Fibroblast of skin of right biceps (primary cell): ENCODE measurements around the gene MUC4.
"Not testable (repeated sequence)": the region's sequence is repeated elsewhere in the genome, so short reads cannot be mapped to it uniquely, and the experiment has no call there.

ENCODE experiments used
- DNase-seq: peaks from one replicate; pipeline ENCODE4 v3.0.0-alpha.2; 2013

The MUC4 gene

DNA sequence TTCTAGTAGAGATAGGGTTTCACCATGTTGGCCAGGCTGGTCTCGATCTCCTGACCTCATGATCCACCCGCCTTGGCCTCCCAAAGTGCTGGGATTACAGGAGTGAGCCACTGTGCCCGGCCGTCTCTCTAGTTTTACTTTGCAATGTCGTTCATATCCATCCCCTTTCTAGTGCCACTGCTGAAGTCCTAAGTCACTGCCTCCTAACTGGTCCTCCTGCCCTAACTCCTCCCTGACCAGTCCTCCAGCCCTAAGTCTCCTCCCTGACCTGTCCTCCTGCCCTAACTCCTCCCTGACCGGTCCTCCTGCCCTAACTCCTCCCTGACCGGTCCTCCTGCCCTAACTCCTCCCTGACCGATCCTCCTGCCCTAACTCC, 99.2 kb downstream of the MUC4 start:
- DNase-seq, result not testable (repeated sequence)

DNA sequence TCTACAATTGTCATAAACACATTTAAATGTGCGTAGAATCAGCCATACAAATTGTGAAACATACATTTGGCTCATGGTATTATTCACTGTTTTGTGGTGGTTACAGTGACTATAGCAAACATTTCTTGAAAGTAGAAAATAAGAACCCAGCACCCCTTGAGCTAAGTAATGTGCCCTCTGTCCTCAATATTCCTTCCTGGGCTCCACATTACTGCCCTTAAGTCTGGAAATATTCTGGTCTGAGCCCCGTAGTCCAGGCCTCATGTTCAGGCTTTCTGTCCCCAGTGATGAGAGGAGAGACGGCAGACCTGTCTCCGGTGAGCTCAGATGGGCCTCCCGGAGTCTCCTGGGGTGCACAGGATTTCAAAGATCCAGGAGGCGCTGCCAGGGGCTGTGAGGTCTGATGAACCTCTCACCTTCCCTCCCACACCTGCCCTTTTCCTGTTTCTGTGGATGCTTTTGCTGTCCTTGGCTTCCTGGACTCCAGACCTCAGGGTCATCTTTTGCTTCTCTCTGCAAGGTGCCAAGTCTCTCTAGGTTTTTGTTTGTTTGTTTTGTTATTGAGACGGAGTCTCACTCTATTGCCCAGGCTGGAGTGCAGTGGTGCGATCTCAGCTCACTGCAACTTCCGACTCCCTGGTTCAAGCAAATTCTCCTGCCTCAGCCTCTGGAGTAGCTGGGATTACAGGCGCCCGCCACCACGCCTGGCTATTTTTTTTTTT, 99.8 kb downstream of the MUC4 start:
- DNase-seq, result no peak

DNA sequence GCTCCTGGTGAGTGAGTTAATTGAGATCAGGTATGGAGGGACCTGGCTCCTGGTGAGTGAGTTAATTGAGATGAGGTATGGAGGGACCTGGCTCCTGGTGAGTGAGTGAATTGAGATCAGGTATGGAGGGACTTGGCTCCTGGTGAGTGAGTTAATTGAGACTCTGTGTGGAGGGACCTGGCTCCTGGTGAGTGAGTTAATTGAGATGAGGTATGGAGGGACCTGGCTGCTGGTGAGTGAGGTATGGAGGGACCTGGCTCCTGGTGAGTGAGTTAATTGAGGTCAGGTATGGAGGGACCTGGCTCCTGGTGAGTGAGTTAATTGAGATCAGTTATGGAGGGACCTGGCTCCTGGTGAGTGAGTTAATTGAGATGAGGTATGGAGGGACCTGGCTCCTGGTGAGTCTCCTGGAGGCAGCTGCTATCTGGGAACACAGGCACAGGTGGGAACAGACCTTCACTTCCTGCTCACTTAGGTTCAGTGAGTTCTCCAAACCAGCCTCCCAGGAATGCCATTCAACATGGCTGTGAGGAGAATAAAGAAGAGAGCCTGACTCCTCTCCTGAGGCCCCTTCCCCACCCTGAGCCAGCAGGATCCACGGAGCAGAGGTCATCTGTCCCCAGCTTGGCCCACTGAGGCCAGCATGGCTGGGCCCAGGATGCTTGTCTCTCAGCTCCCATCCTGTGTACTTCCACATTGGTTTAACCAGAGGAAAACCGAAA, 100.5 kb downstream of the MUC4 start:
- DNase-seq, result not testable (repeated sequence)

- not testable (repeated sequence) for DNase-seq
Observed at GRCh38 chr3:195710126-195710905, 101.4 kb downstream of the MUC4 start.

- DNase-seq, result no peak
Observed at GRCh38 chr3:195709676-195710085, 102.0 kb downstream of the MUC4 start.

GRCh38 chr3:195708626-195709481, 102.9 kb downstream of the MUC4 start:
- DNase-seq, result no peak

- no peak for DNase-seq
Observed at GRCh38 chr3:195708061-195708460, 103.7 kb downstream of the MUC4 start.

GRCh38 chr3:195705081-195705991, 106.4 kb downstream of the MUC4 start:
- no peak for DNase-seq

DNA sequence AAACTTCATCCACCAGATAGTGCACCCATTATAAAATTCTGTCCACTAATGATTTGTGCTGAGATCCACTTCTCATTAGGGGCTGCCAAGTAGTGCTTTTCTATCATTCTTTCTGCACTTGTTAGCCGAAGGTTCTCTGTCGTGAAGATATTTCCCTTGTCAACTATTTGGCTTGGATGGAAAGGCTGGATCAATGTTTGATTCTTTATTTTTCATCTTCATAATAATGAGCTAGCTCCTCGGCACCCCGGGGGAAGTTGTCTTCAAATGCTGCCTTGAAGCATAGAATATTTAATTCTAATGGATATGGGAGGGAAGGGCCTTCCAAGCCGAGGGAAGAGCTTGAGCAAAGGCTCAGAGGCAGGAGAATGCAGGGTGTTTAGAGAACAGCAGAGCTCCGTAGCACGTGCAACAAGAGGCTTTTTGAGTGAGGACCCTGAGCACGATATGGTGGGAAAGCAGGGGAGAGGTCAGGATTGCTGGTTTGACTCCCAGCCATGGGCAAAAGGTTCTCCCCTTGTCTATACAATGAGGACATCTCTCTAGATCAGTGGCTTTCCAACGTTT, 107.2 kb downstream of the MUC4 start:
- no peak for DNase-seq

GRCh38 chr3:195703776-195704175, 108.0 kb downstream of the MUC4 start:
- DNase-seq, result no peak

DNA sequence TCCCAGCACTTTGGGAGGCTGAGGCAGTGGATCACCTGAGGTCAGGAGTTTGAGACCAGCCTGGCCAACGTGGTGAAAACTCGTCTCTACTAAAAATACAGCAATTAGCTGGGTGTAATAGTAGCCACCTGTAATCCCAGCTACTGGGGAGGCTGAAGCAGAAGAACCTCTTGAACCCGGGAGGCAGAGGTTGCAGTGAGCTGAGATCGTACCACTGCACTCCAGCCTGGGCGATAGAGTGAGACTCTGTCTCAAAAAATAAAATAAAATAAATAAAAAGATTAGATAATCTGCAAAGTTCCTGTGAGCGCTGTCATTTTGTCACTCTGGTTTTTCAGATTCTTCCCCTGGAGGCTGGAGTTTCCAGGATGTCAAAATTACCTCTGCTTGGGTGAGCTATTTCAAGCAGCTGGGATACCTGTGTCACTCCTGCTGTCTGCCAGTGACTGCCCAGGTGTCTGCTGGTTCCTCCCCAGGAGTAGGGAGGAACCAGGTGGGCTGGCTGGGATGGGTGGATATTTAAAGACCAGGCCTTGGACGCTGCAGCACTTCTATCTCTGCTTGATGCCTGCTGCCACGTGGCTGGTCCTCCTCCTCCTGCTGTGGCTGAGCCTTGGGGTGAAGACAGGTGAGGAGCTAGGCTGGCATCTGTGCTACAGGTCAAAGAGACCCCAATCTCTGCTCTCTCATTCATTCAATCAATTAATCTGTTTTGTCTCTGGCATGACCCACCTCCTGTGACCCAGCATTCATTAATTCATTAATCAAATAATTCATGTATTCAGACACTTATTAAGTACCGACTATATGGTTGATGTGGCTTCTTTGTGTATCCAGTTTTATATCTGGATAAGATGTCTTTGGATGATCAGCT, 110.5 kb downstream of the MUC4 start:
- no peak for DNase-seq

- no peak for DNase-seq
Observed at GRCh38 chr3:195700319-195700718, 111.4 kb downstream of the MUC4 start.

DNA sequence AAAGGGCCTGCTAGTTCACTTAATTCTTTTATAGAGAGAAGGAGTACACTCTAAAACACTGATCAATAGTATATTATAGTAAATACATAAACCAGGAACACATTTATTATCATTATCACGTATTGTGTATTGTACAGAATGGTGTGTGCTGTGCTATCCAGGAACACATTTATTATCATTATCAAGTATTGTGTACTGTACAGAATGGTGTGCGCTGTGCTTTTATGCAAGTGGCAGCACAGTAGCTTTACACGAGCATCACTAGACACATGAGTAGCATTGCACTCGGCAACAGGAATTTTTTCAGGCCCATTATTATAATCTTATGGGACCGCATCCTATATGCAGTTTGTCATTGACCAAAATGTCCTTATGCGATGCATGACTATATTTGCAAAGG, 111.9 kb downstream of the MUC4 start:
- DNase-seq, result no peak

DNA sequence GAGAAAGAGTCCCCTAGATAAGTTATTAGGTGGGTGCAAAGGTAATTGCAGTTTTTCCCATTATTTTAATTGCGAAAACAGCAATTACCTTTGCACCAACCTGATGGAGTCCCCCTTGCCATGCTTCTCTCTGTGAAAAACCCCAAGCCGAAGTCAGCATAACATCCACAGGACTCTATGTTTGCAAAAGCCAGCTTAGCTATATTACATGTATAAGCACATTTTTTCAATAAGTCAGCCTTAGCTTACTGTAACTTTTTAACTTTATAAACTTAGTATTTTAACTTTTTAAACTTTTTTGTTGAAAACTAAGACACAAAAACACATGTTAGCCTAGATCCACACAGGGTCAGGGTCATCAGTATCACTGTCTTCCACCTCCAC, 112.3 kb downstream of the MUC4 start:
- no peak for DNase-seq

DNA sequence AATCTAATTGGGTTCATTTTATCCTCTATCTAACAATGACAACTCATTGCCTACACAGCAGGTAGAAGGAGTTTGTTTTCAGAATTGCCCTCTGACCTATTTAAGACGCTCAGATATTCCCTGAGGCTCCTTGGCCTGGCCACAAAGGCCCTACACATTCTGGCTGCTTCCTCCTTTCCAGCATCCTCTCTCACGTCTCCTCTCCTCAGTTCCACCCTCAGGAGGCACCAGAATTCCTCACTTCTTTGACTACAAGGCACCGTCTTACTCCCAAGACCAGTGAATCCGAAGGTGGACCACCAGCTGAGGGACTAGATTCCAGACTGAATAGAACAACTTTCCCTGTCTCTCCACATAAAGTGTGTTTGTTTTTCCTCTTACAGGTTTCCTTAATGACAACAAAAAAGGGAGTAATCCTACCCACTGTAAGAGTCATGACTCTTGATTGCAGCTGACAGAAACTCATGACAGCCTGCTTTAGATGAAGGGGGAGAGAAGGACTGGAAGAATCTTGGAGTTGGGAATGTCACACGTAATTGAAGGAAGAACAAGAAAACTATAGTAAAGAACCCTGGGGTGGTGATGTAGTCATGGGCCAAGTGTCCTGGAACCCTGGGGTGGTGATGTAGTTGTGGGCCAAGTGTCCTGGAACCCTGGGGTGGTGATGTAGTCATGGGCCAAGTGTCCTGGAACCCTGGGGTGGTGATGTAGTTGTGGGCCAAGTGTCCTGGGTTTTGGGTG, 112.9 kb downstream of the MUC4 start:
- DNase-seq, result no peak

DNA sequence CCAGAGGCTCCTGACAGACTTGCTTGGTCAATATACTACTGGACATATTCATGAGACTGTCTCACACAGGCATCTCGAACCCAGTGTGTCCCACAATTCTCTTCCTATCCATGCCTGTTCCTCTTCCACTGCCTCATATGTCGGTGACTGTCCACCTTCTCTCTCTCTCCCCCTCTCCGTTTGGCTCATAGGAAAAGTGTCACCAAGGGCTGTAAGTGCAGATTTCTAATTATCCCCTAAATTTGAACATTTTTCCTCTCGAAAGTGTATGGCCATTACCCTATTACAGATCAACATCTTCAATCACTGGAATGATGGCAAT, 113.4 kb downstream of the MUC4 start:
- DNase-seq, result no peak

DNA sequence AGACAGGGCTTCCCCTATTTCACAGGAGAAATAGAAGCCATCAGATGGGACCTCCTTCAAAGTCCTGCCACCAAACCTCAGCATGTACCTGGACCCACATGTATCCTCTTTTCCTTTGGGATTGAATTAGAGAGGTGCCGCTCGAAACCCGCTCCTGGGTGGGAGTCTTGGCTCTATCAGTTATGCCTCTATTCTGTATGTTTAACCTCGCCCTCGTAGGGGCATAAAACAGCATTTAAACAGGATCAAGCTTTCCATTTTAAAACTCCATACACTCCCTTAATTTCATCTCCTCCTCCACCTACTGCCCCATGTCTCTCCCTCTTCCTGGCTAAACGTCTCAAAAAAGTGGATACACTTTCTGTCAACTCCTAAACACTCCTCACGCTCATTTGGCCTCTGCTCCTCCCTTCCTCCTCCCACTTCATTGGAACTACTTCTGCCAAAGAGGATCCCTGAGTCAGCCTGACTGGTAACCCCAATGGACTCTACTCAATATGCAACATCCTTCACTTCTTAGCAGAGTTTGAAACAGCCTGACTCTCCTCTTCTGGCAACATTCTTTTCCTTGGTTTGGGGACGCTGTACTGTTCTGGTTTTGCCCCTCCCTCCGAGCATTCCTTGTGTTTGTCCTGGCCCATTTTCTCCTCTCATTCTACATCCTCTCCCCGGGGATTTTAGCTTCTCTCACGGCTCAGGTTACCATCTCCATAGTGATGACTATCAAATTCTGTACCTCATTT, 114.0 kb downstream of the MUC4 start:
- DNase-seq, result peak; percentile 82
